ENCODE data around the gene MRPL3.

The MRPL3 gene

GRCh38 chr3:131502530-131503319 lies at the start of gene MRPL3:
Gene MRPL3, minus strand, starts transcription at chr3:131502971. Its CDS starts 150 bp downstream, at chr3:131502821.
- DNase-seq (ENCODE audit: low read depth) = peak; percentile 88

- no peak for DNase-seq (ENCODE audit: low read depth)
Measured at GRCh38 chr3:131551761-131552160, 49.0 kb upstream of the MRPL3 start.

DNA sequence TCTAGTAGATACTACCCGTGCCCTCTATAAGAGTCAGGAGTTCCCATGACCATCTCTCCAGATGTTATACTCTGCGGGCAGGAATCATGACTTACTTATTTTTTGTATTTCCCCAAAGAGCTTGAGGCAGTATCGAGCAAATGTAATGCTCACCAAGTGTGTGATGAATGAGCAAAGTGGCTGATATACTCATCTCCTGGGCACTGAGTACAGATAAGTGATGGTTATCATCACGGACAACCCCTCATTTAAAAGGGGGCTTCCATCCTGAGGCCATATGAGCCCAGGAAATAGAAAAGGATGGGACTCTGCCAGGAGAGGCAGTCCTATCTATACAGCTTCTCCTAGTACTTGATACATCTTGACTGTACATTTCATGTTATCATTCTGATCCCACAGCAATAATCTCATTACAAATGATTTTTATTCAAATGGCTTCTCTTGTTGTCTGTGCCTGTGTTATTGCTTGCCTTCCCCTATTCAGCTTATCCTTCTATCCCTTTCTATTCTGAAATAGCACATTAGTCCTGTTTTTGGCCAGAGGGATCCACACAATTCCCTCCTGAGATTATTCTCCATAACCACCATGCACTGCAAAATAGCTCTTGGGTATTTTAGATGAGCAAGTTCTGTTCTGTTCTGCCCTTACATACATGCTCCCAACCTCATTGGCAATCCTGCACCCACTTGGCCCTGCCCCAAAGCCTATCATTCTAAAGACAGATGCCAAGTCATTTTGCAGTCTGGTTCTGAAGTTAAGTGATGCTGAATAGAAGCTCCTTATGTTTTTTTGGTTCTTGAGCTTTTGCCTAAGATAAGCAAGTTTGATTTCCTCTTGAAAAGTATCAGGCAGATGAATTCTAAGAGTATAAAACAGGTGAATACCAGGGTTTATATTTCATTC lies 48.0 kb upstream of the MRPL3 start:
- no peak for DNase-seq (ENCODE audit: low read depth)

DNA sequence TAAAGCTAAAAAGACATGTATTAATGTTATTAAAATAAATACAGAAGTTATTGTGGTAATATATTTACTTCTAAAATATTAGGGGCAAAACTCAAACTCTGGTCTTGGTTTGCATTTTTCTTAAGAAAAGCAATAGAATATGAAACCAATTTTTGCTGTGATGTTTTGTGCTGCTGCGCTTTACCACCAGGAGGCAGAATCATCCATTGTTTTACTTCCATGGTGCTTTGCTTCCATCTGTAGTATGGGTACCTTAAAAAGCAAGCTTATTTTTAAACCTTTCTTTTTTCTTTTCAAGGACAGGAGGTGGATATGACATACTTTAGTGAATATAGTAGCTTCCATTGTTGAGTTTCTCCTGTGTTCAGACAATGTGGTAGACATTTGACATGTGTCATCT lies 46.6 kb upstream of the MRPL3 start:
- DNase-seq (ENCODE audit: low read depth) = no peak

GRCh38 chr3:131547585-131547984 lies 44.8 kb upstream of the MRPL3 start:
- no peak for DNase-seq (ENCODE audit: low read depth)

- no peak for DNase-seq (ENCODE audit: low read depth)
Measured at GRCh38 chr3:131546441-131546840, 43.7 kb upstream of the MRPL3 start.

DNA sequence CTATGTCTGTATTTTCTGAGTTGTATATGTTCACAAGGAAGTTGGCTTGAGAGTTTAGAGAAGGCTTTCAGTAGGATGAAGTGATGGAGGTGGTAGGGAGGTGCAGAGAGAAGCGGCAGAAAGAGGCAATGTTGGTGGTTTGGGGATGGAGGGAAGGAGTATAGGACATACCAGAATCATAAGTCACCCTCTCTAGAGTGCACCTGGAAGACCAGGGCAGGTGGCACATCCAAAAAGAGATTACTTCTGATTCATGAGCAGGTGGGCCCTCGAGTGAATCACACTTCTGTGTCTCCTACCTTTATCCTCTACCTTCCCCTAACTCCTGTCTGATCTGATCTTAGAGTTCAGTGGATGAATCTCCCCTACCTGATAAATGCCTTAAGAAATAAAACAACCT lies 41.8 kb upstream of the MRPL3 start:
- DNase-seq (ENCODE audit: low read depth) = no peak

GRCh38 chr3:131543714-131544113 lies 40.9 kb upstream of the MRPL3 start:
- peak; percentile 58 for DNase-seq (ENCODE audit: low read depth)

GRCh38 chr3:131541288-131541687 lies 38.5 kb upstream of the MRPL3 start:
- DNase-seq (ENCODE audit: low read depth) = no peak

- DNase-seq (ENCODE audit: low read depth) = no peak
Measured at GRCh38 chr3:131540821-131541220, 38.0 kb upstream of the MRPL3 start.

DNA sequence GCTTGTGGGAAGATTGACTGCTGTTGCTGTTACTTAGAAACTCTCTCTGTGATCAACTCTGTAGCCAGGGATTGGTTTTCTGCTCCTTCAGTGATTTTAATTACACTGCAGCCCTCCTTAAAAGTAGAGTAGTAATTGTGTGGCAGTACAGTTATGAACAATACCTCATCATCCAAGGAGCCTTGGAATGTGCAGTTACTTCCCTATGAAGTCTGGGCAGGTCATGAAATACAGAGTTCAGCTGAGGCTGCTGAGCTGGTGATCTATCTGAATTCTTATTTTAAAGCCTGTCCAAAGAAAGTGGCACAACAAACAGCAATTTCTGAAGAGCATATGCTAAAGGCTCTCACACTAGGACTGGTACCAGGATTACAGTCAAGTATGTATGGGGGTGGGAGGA lies 37.4 kb upstream of the MRPL3 start:
- no peak for DNase-seq (ENCODE audit: low read depth)

- no peak for DNase-seq (ENCODE audit: low read depth)
Measured at GRCh38 chr3:131538968-131539367, 36.2 kb upstream of the MRPL3 start.

DNA sequence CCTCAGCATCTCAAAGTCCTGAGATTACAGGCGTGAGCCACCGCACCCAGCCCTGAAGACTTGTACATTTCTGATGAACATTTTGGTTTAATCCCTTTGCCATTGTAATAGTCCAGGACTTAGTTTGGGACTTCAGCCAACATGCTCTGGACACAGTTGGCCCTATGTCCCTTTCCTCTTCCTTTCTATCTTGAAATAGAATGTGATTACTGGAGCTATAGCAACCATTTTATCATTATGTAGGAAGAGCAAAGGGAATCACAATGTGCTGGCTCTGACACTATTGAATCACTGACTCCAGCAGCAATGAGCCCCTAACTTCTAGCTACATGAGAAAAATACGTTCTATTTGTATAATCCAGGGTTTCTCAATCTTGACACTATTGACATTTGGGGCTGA lies 34.8 kb upstream of the MRPL3 start:
- no peak for DNase-seq (ENCODE audit: low read depth)

DNA sequence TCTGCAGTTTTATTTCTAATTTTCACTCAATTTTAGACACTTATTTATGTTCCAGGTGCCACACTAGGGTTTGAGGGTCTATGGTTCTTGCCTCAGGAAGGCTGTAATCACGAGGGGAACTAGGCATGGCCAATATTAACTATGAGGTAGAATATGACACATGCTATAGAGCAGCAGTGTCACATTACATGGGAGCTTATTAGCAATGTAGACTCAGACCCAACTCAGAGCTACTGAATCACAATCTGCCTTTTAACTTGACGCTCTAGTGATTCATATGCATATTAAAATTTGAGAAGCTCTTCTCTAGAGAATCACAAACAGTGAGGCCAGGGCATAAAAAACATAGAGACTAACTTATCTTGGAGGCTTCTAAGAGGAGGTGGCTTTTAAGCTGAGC lies 32.8 kb upstream of the MRPL3 start:
- DNase-seq (ENCODE audit: low read depth) = peak; percentile 27

GRCh38 chr3:131535131-131535530 lies 32.4 kb upstream of the MRPL3 start:
- no peak for DNase-seq (ENCODE audit: low read depth)

DNA sequence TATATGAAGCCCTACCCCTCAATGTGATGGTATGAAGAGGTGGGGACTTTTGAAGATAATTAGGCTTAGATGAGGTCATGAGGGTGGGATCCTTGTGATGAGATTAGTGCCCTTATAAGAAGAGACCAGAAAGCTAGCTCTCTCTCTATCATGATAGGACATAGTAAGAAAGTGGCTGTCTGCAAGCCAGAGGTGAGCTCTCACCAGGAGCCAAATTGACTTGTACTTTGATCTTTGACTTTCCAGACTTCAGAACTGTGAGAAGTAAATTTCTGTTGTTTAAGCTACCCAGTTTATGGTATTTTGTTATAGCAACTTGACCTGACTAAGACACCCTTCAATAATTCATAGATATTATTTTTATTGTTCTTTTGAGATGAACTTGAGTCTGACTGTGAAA lies 29.9 kb upstream of the MRPL3 start:
- no peak for DNase-seq (ENCODE audit: low read depth)

DNA sequence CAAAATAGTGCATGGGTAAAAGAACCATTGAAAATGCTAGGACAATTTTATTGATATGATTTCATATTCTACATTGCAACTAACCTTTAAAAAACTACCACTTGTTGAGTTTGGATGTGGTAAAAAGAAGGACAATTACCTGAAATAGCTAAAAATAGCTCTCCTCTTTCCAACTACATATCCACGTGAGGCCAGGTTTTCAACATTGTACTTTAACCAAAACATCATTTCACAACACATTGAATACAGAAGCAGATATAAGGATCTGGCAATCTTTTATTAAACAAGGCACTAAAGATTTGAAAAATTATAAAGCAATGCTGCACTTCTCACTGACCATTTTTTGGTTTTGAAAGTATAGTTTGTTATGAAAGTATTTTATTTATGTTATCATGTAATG lies 28.1 kb upstream of the MRPL3 start:
- DNase-seq (ENCODE audit: low read depth) = no peak

GRCh38 chr3:131530388-131530787 lies 27.6 kb upstream of the MRPL3 start:
- DNase-seq (ENCODE audit: low read depth) = no peak

DNA sequence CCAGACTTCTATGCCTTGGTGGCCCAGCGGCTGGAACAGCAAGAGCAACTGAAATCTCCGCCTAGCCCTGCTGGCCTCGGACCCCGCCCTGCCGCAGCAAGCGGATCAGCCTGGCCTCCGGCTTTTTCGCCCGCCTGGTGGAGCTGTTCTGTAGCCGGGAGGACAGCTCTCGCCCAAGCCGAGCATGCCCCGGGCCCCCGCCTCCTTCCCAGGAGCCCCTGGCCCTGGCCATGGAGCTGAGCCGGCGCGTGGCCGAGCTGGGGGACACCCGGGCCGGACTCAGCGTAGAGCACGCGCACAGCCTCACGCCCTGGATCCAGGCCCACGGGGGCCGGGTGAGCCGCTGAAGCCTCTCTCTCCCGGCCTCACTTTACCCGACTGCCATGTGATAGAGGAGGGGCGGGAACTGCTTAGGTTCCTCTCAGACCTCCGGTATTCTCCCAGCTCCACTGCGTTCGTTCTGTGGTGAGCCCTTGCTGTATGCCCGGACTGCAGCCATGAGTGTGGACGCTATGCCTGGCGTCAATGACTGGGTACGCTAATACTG lies 24.1 kb upstream of the MRPL3 start:
- DNase-seq (ENCODE audit: low read depth) = peak; percentile 46

GRCh38 chr3:131518680-131519079 lies 15.9 kb upstream of the MRPL3 start:
- DNase-seq (ENCODE audit: low read depth) = no peak

DNA sequence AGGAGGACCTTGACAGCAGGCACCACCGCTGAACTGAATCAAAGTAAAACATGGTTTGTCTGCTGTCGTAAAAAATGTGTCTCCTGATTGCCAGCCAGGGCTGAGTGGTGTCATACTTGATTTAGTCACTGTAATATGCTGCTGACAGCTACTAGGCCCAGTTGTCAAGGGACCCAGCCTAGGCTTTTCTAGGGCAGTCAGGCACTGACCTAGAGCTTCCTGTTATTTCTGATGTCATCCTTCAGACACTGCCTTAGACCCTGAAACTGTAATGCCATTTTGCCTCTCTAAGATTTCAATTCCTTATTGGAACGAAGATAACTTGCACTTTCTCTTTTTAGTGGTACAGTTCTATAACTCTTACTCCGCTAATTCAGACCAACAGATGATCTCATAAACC lies 2.6 kb upstream of the MRPL3 start:
- DNase-seq (ENCODE audit: low read depth) = no peak

DNA sequence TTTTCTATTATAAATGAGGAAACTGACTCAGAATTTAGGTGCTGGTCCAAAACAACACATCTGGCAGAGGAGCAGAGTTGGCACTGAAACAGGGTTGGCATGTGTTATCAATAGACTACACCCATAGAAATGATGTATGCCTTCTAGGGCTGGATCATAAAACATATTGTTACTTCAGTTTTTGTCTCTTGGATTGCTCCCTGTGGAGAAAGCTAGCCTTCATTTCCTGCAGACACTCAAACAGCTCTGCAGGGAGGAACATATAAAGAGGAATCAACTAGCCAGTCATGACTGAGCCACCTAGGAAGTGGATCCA lies 507 bp upstream of the MRPL3 start:
- DNase-seq (ENCODE audit: low read depth) = no peak

- DNase-seq (ENCODE audit: low read depth) = no peak
Measured at GRCh38 chr3:131501949-131502348, 822 bp downstream of the MRPL3 start.
